ENCODE measurements around the gene PLAAT5.

PLAAT5 gene

DNA sequence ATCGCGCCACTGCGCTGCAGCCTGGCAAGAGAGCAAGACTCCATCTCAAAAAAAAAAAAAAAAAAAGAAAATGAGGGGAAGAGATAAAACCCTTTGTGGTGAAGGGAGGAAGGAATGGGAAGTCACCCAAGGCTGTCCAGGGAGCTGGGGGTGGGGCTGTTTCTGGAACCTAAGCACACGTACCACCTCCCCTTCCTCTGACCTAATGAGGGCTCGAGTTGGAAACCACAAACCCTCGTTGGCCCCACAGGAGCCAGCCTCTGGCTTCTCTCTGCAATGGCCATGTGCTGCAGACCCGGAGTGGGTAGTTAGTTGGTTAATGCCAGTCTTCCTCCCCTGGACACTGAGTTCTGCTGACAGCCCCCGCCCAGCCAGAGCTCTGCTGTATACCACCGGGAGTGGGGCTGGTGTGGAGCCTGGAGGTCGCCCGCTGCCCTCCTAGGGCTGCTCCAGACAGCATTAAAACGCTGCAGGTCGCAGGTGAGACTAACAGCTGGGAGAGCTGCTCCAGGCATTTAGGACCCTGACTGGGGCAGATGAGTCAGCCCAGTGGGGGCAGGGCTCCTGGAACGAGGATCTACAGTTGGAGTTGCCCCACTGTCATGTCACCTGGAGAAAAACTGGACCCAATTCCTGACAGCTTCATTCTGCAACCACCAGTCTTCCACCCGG is 15.0 kb upstream of the PLAAT5 start, which contains the start of gene LGALS12:
TSS of gene LGALS12 (plus strand) at position 228 of the 672 bp plus-strand sequence. CDS start at position 603, 375 bp downstream.
- H3K4me3 ChIP-seq (ENCODE audit: control insufficient read depth, low read depth, low read length): no peak within 1 kb of the TSS
- peak; percentile 23 for DNase-seq (ENCODE audit: low read depth)
- TF ChIP-seq, protein P1, sequence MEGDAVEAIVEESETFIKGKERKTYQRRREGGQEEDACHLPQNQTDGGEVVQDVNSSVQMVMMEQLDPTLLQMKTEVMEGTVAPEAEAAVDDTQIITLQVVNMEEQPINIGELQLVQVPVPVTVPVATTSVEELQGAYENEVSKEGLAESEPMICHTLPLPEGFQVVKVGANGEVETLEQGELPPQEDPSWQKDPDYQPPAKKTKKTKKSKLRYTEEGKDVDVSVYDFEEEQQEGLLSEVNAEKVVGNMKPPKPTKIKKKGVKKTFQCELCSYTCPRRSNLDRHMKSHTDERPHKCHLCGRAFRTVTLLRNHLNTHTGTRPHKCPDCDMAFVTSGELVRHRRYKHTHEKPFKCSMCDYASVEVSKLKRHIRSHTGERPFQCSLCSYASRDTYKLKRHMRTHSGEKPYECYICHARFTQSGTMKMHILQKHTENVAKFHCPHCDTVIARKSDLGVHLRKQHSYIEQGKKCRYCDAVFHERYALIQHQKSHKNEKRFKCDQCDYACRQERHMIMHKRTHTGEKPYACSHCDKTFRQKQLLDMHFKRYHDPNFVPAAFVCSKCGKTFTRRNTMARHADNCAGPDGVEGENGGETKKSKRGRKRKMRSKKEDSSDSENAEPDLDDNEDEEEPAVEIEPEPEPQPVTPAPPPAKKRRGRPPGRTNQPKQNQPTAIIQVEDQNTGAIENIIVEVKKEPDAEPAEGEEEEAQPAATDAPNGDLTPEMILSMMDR (conservative IDR thresholded peaks at IDR 0.05; ENCODE audit: control insufficient read depth, insufficient read depth, low read depth, low read length): no peak

DNA sequence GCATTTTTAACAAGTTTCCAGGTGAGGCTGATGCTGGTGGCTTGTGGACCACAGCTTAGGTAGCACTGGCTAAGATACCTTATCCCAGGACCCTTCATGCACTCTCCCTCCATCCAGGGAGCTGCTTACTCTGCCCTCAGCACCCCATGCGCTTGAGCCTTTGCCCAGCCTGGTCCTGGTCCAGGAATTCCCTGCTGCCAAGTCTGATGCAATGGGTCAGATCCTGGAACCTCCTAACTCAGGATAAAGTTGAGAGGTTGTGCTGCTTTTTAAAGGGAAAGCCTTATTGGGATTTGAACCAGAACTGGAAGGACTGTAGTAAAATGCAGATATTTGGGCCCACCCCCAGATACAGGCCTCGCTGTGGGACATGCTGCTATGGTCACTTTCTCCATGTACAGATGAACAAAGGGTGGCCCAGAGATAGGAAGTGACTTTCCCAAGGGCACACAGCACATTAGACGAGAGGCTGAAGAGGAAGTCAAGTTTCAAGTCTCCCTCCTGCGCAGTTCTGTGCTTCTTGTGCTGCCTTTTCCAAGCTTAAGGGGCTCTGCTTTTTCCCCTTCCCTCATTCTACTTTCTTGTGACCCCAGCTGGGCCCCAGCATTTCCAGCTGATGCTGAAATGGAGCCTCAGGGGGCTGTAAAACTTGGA is 14.1 kb upstream of the PLAAT5 start:
- peak; percentile 16 for DNase-seq (ENCODE audit: low read depth)
- no peak overlapping the region for H3K4me3 ChIP-seq (ENCODE audit: control insufficient read depth, low read depth, low read length)
- TF ChIP-seq, protein P1 (conservative IDR thresholded peaks at IDR 0.05; ENCODE audit: control insufficient read depth, insufficient read depth, low read depth, low read length): no peak

DNA sequence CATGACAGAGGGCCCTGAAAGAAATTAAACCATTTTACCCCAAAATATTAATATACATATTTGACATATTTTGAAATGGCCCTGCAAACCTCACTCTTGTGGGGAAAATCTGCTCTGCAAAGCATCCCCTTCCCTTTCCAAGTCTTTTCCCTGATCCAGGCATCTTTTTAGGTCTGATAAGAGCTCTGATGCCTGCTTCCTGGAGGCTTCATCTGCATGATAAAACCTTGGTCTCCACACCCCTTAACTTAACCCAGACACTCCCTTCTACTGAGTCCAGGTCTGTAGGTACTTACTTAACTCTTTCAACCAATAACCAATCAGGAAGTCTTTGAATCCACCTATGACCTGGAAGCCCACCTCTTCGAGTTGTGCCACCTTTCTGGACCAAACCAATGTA is 13.1 kb upstream of the PLAAT5 start:
- TF ChIP-seq, protein P1 (conservative IDR thresholded peaks at IDR 0.05; ENCODE audit: control insufficient read depth, insufficient read depth, low read depth, low read length): no peak
- H3K4me3 ChIP-seq (ENCODE audit: control insufficient read depth, low read depth, low read length): no peak overlapping the region
- no peak for DNase-seq (ENCODE audit: low read depth)

DNA sequence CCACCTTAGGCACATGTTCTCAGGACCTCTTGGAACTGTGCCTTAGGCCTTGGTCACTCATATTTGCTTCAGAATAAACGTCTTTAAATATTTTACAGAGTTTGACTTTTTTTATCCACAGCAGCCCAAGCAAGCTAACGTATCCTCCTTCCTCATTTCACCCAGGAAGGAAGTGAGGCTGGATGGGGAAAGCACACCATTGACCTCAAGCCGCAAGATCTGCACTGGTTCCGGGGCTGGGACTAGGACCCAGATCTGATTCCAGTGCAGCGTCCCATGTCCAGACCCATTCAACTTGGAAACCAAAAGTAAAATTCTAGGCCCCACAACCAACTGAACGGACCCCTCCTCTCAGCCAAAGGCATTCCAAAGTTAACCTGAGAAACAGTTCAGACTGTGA is 12.5 kb upstream of the PLAAT5 start:
- no peak for DNase-seq (ENCODE audit: low read depth)
- TF ChIP-seq, protein P1 (conservative IDR thresholded peaks at IDR 0.05; ENCODE audit: control insufficient read depth, insufficient read depth, low read depth, low read length): no peak
- H3K4me3 ChIP-seq (ENCODE audit: control insufficient read depth, low read depth, low read length): no peak overlapping the region

DNA sequence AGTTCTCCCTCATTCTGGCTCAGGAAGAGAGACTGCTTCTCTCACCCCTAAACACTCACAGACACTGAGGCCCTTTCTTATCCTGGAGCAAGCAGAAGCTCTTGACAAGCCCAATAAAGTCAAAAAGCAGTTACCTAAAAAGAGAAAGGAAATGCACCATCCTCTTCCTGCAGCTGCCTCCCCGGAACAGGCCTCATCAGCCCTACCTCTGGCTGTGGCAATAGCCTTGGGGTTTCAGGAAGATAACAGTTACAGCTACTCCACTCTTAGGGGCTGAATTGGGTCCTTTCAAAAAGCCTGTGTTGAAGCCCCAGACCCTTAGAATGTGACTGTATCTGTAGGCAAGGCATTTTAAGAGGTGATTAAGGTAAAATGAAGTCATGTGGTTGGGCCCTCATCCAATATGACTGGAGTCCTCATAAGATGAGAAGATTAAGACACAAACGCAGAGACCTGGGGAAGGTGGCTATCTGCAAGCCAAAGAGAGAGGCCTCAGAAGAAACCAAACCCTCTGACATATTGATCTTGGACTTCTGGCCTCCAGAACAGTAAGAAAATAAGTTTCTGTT is 11.4 kb upstream of the PLAAT5 start:
- TF ChIP-seq, protein P1 (conservative IDR thresholded peaks at IDR 0.05; ENCODE audit: control insufficient read depth, insufficient read depth, low read depth, low read length): no peak
- no peak overlapping the region for H3K4me3 ChIP-seq (ENCODE audit: control insufficient read depth, low read depth, low read length)
- DNase-seq (ENCODE audit: low read depth): no peak

DNA sequence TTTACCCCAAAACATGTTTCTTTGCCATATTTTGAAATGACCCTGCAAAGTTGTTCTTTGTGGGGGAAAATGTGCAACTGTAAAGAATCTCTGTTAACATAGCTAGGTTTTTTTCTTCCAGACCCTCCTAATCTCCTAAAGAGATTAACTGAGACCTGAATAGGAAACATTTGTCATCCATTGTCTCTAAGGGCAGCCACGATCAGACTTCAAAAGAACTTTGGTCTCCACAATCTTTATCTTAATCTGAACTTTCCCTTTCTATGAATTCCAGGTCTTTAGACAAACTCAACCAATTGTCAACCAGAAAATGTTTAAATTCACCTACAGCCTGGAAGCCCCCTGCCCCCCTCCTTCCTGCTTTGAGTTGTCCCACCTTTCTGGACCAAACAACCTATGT is 10.3 kb upstream of the PLAAT5 start:
- DNase-seq (ENCODE audit: low read depth): no peak
- TF ChIP-seq, protein P1 (conservative IDR thresholded peaks at IDR 0.05; ENCODE audit: control insufficient read depth, insufficient read depth, low read depth, low read length): no peak
- H3K4me3 ChIP-seq (ENCODE audit: control insufficient read depth, low read depth, low read length): no peak overlapping the region

All from fibroblast of mammary gland (primary cell).